Smooth muscle cell of the brain vasculature (primary cell): ENCODE measurements around the gene TTLL8.
A peak's percentile ranks its signal among the peaks of the same experiment; 100 is the strongest.

Experiments
- DNase-seq: peaks from one replicate; pipeline ENCODE4 v3.0.0-alpha.2; 2012; ENCODE audit warnings: low read depth, low spot score

The TTLL8 gene

GRCh38 chr22:50041361-50042065 lies 16.6 kb downstream of the TTLL8 start:
- no peak for DNase-seq

GRCh38 chr22:50040717-50041116 lies 17.4 kb downstream of the TTLL8 start:
- DNase-seq = no peak

DNA sequence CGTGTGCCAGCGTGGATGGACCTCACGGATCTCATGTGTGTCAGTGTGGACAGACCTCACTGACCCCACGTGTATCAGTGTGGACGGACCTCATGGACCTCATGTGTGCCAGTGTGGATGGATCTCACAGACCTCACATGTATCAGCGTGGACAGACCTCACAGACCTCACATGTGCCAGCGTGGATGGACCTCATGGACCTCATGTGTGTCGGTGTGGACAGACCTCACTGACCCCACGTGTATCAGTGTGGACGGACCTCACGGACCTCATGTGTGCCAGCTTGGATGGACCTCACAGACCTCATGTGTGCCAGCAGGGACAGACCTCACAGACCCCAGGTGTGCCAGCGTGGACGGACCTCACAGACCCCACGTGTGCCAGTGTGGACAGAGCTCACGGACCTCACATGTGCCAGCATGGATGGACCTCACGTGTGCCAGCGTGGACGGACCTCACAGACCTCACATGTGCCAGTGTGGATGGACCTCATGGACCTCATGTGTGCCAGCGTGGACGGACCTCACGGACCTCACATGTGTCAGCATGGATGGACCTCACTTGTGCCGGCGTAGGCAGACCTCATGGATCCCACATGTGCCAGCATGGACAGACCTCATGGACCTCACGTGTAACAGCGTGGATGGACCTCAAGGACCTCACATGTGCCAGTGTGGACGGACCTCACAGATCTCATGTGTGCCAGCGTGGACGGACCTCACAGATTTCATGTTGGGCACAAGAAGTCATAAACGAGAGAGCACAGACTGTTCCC lies 18.2 kb downstream of the TTLL8 start:
- DNase-seq = no peak

- no peak for DNase-seq
Measured at GRCh38 chr22:50035976-50036724, 21.9 kb downstream of the TTLL8 start.

DNA sequence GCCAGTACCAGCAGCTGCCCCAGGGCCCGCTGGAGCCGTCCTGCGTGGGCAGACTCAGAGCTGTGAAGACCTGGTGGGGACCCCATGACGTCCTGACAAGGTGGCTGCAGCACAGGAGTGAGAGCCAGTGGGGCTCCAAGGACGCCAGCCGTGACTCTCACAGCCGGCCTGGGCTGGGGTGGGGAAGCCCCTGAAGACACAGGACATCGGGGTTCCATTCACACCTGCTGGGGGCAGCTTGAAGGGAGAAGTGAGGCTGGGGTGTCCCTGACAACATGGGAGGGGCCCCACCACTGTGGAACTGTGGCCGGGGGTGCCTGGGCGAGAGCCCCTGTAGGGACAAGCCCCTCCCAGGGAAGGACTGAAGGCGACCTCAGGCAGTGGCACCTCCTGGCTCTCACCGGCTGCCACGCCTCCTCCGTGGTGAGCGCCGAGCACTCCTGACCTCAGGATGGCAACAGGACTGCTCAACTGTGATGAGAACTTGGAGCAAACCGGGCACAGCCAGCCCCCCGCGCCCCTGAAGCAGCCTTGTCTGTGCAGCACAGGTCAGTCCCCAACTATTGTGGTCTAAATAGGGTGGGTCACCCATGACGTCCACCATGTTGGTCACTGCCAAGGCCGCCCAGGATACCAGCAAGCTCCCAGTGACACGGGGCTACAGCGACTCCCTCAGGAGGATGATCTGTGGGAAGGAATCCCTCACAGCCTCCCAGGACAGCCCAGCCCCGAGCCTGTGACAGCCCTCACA lies 22.8 kb downstream of the TTLL8 start:
- DNase-seq = no peak

GRCh38 chr22:50034126-50035081 lies 23.7 kb downstream of the TTLL8 start:
- DNase-seq = no peak

- DNase-seq = no peak
Measured at GRCh38 chr22:50032941-50033601, 25.0 kb downstream of the TTLL8 start.

DNA sequence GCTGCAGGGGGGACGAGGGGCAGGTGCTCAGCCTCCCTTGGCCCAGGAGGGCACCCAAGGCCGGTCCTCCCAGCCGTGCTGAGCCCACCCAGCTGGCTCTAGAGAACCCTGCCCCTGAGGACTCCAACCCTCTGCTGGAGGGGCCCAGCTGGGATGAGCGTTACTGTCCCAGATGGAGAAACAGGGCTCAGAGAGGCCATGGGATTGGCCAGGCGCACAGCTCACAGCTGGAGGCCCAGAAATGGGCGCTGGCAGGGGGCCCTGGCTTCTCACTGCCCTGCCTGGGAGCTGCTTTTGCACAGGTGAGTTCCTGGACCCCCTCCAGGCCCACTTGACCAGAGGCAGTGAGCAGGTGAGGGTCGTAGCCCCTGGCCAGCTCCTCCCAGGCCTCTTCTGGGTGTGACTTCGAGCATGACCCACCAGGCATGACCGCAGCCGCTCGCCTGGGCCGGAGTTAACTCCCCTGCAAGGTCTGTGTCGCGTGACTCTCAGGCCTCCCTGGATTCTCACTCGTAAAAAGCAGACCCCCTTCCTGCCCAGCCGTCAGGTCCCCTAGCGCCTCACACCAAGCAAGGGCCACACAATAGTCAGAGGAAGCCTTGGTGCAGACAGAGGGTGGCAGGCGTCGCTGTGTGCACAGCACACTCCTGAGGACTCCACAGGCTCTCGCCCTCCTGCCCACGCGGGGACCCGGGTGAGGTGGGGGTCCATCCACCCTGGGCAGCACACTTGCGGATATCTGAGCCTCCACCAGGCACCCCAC lies 25.8 kb downstream of the TTLL8 start:
- no peak for DNase-seq

DNA sequence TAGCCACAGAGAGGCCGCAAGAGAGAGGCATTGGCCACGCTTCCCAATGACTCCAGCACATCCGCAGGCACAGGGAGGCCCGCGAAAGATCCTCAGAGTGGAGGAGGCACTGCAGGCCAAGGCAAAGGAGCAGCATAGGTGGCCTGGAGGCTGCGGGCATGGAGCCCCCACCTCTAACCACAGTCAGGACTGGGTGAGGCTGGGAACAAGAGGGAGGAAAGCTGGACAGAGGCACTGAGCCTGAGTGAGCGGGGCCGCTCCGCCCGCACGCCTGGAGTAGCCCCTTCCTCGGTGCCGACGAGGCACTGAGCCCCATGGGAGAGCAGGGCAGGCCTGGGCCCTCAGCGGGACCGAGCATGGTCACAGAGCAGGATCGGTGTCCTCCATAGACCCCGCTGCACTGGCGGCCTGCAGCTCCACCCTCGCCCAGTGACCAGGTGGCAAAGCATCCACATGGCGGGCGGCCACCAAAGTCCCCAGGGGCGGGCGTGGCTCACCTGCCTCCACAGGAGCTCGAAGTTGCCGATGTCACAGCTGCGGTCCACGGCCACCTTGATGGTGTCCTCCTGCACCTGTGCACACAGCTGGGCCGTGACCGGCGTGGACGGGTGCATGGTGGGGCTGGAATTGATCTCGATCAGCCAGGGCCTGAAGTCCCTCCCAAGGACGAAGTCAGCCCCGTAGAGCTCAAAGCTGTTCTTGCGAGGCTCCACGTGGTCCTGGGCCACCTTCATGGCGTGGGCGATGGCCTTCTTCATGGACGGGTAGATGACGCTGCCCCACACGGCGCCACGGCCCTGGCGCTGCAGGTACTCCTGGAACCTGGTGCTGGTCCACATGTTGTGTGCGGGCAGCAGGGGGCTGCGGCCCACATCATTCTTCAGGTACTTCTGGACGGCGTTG lies 26.7 kb downstream of the TTLL8 start:
- no peak for DNase-seq

DNA sequence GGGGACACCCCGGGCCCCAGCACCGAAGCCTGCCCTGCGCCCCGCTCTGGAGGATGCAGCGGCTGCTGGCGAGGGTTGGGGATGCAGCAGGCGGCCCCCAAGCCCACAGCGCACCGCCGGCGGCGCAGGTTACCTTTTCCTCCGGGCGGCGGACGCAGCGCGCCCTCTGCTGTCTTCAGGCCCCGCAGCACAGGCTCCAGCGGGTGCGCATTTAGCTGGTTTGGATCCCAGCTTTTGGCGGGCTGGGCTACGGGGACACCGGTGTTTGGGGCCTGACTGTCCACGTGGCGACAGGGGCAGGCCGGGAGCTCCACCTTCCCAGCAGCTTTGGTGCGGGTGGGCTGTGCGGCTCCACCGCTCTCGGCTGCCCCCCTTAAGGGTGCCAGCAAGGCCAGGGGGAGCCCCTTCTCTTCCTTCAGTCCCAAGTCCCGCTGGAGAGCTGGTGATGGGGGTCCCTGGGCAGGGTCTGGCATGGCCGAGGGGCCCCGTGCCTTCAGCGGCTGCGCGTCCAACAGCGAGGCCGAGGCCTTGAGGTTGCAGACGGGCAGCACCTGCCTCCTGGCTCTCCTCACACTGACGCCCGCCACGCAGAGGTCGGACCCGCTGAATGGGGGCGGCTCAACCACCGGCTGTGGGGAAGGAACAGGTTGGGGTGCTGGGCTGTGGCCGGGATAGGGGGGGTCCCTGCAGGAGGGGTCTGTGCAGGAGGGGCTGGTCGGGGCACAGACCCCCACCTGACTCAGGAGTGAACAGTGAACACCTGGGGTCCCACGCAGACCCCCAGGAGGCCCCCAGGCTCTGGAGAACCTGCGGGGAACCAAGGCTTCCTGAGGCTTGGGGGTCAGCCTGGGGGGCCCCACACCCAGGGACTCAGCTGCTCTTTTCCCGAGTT lies 27.6 kb downstream of the TTLL8 start:
- peak; percentile 10 for DNase-seq

- DNase-seq = no peak
Measured at GRCh38 chr22:50027639-50028537, 30.2 kb downstream of the TTLL8 start.

GRCh38 chr22:50025993-50026392 lies 32.1 kb downstream of the TTLL8 start:
- no peak for DNase-seq

- DNase-seq = no peak
Measured at GRCh38 chr22:50022171-50022819, 35.8 kb downstream of the TTLL8 start.

DNA sequence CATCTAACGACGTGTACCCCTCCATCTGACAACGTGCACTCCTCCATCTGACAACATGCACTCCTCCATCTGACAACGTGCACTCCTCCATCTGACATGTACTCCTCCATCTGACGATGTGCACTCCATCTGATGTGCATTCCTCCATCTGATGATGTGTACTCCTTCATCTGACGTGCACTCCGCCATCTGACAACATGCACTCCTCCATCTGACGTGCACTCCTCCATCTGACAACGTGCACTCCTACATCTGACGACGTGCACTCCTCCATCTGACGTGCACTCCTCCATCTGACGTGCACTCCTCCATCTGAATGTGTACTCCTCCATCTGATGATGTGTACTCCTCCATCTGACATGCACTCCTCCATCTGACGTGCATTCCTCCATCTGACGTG lies 37.5 kb downstream of the TTLL8 start:
- DNase-seq = no peak

- DNase-seq = no peak
Measured at GRCh38 chr22:50019316-50019715, 38.8 kb downstream of the TTLL8 start.
